Esophagus squamous epithelium (tissue), 4 donors: ENCODE measurements around the gene GLIS1.

Experiments used
- POLR2A ChIP-seq, 4 donors: fragments of 450-650 bp; IDR thresholded peaks; one replicate each; pipeline ENCODE4 v1.6.1; 2017; ENCODE audit warnings: antibody characterized with exemption in 4 of 4, mild to moderate bottlenecking in 4 of 4, moderate library complexity in 3 of 4
- TF ChIP-seq, protein P1 (sequence below), 6 experiments: fragments of 450-650 bp in 4 of 6; fragments of 200-600 bp in 2 of 6; sonication (generic) in 2 of 6; IDR thresholded peaks; one replicate each; pipeline ENCODE4 v1.5.1; 2016 to 2019; ENCODE audit warnings: antibody characterized with exemption in 6 of 6, mild to moderate bottlenecking in 4 of 6, moderate library complexity in 4 of 6

DNA sequence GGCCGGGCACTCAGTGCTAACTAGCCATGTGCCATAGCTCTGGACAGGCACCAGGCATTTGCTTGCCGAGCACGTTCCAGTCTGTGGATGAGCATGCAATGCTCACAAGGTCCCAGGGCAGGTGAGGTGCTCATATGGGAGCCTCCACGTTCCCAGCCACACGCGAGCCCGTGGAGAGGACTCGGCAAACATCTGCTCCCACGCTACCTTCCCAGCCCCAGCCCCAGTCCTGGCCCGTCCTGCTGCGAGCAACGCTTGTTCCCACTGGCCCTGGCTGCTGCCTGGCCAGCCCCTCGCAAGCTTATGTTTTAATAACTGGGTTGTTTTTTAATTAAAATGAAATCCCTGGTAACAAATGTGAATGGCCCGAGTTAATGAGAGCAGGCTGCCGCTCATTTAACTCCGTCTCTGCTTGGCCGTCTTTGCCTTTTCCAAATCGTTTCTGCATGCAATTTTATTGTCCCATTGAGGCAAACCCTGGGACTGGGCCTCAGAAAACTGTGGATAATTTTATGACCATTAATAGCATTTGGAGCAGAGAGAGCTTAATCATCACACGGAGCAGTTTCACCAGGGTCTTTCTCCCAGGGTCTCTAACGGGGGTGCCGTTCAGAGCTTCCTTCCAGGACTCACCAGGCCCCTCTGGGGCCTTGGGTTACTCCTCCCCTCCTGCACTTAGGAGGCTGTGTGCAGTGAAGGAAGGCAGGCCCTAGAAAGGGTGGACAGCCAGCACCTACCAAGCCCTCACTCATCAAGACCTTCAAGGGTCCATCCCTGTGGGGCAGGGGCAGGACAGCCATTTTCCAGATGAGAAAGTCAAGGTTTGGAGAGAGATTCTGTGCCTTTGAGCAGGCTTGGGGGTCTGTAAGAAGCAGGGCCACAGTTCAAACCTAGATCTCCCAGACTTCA, 136.8 kb downstream of the GLIS1 start:
- TF ChIP-seq POLR2A (IDR thresholded peaks at IDR 0.05) = no peak
- TF ChIP-seq, protein P1, sequence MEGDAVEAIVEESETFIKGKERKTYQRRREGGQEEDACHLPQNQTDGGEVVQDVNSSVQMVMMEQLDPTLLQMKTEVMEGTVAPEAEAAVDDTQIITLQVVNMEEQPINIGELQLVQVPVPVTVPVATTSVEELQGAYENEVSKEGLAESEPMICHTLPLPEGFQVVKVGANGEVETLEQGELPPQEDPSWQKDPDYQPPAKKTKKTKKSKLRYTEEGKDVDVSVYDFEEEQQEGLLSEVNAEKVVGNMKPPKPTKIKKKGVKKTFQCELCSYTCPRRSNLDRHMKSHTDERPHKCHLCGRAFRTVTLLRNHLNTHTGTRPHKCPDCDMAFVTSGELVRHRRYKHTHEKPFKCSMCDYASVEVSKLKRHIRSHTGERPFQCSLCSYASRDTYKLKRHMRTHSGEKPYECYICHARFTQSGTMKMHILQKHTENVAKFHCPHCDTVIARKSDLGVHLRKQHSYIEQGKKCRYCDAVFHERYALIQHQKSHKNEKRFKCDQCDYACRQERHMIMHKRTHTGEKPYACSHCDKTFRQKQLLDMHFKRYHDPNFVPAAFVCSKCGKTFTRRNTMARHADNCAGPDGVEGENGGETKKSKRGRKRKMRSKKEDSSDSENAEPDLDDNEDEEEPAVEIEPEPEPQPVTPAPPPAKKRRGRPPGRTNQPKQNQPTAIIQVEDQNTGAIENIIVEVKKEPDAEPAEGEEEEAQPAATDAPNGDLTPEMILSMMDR (IDR thresholded peaks at IDR 0.05) = no peak
